Subcutaneous adipose tissue (tissue), 4 donors: ENCODE measurements around the gene GH1. TPM values are rescaled to one million over a fixed set of nuclear protein-coding genes. Genes with fewer than 3 reads are reported as not detected.

Experiments
- CTCF ChIP-seq: fragments of 450-650 bp; IDR thresholded peaks from one replicate; pipeline ENCODE4 v1.5.1; 2016; ENCODE audit warnings: low read depth, mild to moderate bottlenecking, control low read depth, antibody characterized with exemption, moderate library complexity
- total RNA-seq, 4 donors: library from RNA; depleted of rRNA; stranded (reverse); fragments of >200 nt; gene quantifications; one replicate each; pipeline ENCODE4 v1.1.0, GENCODE V29; 2016

GH1 gene
- total RNA-seq, 4 donors from 2014 or later = not detected

DNA sequence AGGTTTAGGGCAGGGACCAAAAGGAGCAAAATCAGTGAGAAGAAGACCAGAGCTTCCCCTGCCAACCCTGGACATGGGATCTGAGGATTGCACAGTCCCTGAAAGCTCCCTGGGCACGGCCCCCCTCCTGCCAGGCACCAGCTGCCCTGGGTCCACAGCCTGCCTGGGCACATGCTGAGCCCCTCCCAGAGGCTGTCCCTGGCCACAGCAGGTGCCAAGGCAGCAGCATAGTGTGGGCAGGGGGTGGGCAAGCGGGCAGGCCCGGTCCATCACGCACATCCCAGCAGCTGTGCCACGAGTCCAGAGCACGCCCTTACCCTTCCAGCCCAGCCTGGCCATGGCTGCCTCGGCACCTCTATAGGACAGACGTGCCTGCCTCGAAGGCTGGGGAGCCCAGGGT is 41.4 kb upstream of the GH1 start:
- TF ChIP-seq CTCF = no peak

DNA sequence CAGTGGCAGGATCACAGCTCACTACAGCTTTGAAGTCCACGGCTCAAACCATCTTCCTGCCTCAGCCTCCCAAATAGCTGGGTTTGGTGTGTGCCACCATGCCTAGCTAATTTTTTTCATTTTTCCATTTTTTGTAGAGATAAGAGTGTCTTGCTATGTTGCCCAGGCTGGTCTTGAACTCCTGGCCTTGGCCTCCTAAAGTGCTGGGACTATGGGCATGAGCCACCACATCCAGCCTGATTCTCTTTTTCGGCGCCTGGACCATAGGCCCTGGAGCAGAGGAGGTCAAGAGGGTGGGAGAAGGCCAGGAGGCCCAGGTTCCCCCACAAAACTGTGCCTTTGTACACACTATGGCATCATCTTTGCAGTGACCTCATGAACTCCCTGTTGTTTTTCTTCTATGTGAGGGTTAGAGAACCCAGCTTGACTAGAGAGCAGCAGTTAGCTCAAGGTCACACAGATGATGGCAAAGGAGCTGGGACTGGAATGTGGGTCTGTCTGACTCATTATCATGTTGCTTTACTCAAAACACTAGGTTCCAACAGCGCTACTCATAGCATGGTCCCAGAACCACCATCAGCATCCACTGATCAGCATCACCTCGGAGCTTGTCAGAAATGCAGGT is 37.8 kb upstream of the GH1 start:
- TF ChIP-seq CTCF = no peak

DNA sequence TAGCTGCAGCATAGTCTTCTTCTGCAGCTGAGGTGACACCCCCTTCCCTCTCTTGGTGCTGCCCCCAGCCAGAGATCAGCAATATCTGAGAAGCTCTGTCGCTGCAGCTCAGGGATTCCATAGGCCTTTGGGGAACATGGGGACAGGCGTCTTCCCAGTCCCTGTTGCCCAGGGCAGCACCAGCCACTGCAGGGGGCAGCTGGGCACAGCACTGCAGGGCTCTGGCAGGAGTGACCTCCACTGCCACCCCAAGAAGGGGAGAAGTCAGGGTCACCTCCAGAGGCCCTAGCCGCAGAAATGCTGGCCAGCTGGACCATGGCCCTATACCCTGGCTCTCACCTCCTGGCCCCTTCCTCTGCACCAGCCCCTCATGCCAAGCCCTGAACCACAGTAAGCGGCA is 37.2 kb upstream of the GH1 start:
- no peak for TF ChIP-seq CTCF

DNA sequence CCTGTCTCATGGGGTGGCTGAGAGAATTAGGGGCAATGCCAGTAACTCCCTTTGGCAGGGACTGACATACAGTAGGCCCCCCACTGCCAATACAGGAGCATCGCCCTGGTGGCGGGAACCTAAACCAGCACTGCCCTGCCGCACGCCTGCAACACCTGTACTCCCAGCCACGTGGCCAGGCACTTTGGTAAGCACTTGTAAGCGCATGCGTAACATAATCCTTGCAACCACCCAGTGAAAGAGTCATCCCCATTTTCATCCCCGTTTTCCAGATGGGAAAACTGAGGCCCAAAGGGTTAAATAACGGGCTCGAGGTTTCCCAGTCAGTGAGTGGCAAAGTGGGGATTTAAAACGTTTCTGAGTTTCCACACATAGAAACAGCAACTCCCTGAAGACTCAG is 36.6 kb upstream of the GH1 start:
- TF ChIP-seq CTCF = no peak

DNA sequence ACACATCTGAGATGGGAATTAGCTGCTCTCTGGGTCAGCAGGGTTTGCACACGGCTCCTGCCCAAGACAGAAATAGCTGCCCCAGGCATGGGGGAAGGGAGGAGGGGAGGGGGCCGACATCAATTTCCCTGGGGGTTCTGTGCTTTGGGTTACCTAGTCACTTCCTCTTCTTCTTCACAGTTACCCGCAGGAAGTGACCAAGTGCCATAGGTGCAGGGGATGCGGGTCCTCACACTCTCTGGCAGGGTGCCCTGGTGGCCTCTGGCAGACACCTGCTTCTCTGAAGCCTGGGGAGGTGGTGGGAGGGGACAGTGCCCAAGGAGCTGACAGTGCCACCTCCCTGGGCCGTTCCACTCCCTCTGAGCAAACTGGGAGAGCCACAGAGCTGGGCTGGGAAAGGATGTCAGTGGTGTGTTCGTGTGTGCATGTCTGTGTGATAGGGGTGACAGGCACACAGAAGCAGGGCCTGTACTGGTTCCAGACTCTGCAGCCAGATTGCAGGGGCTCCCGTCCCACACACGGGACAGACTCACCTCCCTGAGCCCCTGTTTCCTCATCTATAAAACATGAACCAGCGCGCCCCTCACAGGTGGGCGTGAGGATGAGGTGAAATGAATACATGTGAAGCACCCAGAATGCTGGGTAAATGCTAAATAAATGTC is 35.9 kb upstream of the GH1 start:
- TF ChIP-seq CTCF = no peak

GRCh38 chr17:63950940-63951907 is 32.6 kb upstream of the GH1 start:
- no peak for TF ChIP-seq CTCF
